MG63 (cell line): ENCODE data around the gene LRPAP1. TPM values are rescaled to one million over a fixed set of nuclear protein-coding genes. Genes with fewer than 3 reads are reported as not detected.
"Not testable (repeated sequence)": the region's sequence is repeated elsewhere in the genome, so short reads cannot be mapped to it uniquely, and the experiment has no call there.

Experiments used
- DNase-seq: peaks from one replicate; pipeline ENCODE4 v3.0.0-alpha.2; 2020
- H3K27me3 ChIP-seq: fragments of 250-450 bp; sonication (Bioruptor Pico); 2 replicates; pipeline ENCODE4 v1.5.1; 2020; ENCODE audit warnings: mild to moderate bottlenecking, moderate library complexity
- H3K36me3 ChIP-seq: fragments of 250-450 bp; sonication (Bioruptor Pico); 2 replicates; pipeline ENCODE4 v1.5.1; 2020; ENCODE audit warnings: mild to moderate bottlenecking, moderate library complexity
- H3K4me3 ChIP-seq: fragments of 250-450 bp; sonication (Bioruptor Pico); 2 replicates; pipeline ENCODE4 v1.5.1; 2020; ENCODE audit warnings: mild to moderate bottlenecking, moderate library complexity
- H3K9me3 ChIP-seq: fragments of 250-450 bp; sonication (Bioruptor Pico); 2 replicates; pipeline ENCODE4 v1.5.1; 2020; ENCODE audit warnings: mild to moderate bottlenecking, moderate library complexity
- total RNA-seq: library from RNA; depleted of rRNA; stranded (reverse); fragments of >200 nt; shearing (Covaris generic); gene quantifications from 2 replicates; pipeline ENCODE4 v1.2.3, GENCODE V29; 2014; ENCODE audit warnings: low replicate concordance; rRNA removed

Gene LRPAP1, protein sequence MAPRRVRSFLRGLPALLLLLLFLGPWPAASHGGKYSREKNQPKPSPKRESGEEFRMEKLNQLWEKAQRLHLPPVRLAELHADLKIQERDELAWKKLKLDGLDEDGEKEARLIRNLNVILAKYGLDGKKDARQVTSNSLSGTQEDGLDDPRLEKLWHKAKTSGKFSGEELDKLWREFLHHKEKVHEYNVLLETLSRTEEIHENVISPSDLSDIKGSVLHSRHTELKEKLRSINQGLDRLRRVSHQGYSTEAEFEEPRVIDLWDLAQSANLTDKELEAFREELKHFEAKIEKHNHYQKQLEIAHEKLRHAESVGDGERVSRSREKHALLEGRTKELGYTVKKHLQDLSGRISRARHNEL
- total RNA-seq = 82.3 and 181 TPM in 2 replicates

DNA sequence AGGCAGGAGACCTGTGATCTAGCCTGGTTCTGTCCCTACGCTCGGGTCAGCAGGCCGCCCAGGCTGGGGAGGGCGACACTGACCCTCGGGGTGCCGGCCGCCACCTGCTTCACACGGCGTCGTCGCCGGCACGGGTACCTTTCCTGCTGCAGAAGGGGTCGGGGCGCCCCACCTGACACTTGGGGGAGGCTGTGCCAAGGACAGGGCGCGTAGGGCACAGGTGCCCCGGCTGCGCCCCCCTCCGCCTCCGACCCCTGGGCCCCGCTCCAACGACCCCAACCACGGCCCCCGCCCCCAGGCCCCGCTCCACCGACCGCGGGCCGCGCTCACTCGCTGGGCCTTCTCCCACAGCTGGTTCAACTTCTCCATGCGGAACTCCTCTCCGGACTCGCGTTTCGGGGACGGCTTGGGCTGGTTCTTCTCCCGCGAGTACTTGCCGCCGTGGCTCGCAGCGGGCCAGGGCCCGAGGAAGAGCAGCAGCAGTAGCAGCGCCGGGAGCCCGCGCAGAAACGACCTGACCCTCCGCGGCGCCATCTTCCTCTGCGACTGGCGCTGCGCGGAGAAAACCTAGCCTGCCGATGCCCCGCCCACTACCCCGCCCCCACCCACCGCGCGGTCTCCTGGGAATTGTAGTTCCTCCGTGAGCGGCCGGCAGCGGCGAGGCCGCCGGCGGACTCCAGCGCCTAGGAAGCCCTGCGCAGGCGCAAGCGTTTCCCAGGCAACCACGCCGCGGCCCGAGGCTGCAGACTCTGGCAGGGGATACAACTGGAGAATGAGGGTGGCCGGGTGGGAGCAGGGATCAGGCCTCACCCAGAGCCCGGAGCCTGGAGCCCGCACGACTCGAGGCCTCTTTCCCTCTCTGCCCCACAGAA lies at the start of gene LRPAP1:
LRPAP1 (minus strand) TSS at position 544 of the 872 bp plus-strand sequence; CDS start at position 534, 10 bp downstream.
- Histone ChIP-seq H3K27me3 (no peaks in the 10 kb centered on the region), H3K4me3 (peak within 1 kb of the TSS; percentile 78), H3K9me3 (no peaks in the 10 kb centered on the region), H3K36me3 (no peaks in the 10 kb centered on the region)
- DNase-seq = peak; percentile 68

DNA sequence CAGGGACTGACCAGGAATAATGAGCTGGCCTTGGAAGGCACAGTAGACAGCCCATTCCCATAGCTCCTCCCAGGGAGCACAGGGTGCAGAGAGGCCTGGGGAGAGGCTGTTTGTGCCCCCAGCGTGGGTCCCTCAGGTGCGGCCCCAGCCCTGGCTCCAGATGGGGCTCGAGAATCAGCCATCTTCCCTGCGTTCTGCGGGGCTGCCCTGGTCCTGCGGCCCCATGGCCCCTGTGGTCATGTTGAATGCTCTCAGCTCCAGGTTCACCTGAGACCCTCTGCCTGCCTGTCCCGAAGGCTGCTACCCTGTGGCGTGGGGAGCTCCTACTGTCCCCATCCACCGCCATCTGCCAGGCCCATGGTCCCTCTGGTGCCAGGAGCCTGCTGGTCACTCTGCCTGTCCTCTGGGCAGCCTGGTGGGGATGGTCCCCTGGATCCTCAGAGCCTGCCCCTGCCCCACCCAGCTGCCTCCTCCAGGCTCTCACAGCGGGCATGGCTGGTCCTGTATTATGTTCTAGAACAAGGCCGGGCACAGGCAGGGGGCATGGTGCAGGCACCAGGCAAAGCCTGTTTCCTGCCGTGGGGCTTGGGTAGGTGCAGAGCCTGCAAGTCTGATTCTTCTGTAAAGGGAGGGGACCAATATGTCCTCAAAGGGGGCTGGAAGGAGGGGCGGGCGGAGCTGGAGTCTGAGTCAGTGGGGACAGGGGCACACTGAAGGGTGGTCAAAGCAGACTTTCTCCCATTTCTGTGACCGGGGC lies 49.3 kb upstream of the LRPAP1 start:
- H3K9me3 ChIP-seq, H3K27me3 ChIP-seq, H3K36me3 ChIP-seq, H3K4me3 ChIP-seq, DNase-seq: not testable (repeated sequence)

DNA sequence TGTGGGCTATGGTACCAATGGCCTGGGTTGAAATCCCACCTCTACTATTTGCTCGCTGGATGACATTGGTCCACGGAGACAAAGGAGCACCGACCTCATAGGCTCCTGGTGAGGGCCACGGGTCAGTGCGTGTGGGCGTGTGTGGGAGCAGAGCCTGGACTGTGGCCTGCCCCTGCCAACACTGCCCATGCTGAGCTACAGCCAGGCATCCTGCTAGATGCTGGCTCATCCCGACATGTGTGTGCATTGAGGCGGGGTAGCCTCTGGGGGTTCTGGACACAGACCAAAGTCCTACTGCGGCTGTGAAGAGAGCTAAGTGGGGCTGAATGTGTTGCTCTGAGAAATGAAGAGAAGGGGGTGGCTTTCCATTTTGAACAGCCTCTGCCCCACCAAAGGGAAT lies 48.6 kb upstream of the LRPAP1 start:
- H3K27me3 ChIP-seq, H3K36me3 ChIP-seq, H3K9me3 ChIP-seq, DNase-seq, H3K4me3 ChIP-seq: not testable (repeated sequence)

DNA sequence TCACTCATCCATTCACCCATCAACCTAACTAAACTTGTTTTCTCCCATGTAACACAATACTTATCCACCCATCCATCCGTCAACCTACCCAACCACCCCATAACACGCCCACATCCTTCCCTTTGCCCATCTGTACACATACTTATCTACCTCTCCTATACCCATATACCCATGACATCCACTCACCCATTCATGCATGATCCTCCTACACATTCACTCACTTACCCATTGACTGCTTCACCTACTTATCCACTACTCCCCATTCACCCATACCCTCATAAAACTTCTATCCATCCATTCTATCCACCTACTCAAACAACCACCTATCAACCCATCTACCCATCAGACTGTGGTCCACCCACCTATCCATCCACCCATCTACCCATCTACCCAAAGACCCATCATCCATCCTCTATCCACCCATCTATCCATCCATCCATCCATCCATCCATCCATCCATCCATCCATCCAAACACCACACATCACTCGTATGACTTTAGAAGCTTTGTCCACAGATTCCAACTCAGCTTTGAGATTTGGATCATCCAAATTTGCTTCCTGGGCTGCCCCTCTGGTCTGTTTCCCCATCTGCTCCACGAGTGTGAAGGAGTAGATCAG lies 46.4 kb upstream of the LRPAP1 start:
- H3K27me3 ChIP-seq, DNase-seq, H3K4me3 ChIP-seq, H3K36me3 ChIP-seq, H3K9me3 ChIP-seq: not testable (repeated sequence)

DNA sequence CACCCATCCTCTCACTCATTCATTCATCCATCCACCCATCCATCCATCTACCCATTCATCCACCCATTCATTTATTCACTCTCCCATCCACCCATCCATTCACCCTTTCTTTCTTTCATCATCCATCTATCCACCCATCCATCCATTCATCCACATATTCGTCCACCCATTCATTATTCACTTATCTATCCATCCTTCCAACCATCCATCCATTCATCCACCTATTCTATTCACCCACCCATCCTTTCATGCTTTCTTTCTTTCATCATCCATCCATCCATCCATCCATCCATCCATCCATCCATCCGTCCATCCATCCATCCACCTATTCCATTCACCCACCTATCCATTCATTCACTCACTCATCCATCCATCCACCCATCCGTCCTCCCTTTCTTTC lies 45.8 kb upstream of the LRPAP1 start:
- not testable (repeated sequence) for H3K9me3 ChIP-seq, H3K27me3 ChIP-seq, H3K36me3 ChIP-seq, H3K4me3 ChIP-seq, DNase-seq

DNA sequence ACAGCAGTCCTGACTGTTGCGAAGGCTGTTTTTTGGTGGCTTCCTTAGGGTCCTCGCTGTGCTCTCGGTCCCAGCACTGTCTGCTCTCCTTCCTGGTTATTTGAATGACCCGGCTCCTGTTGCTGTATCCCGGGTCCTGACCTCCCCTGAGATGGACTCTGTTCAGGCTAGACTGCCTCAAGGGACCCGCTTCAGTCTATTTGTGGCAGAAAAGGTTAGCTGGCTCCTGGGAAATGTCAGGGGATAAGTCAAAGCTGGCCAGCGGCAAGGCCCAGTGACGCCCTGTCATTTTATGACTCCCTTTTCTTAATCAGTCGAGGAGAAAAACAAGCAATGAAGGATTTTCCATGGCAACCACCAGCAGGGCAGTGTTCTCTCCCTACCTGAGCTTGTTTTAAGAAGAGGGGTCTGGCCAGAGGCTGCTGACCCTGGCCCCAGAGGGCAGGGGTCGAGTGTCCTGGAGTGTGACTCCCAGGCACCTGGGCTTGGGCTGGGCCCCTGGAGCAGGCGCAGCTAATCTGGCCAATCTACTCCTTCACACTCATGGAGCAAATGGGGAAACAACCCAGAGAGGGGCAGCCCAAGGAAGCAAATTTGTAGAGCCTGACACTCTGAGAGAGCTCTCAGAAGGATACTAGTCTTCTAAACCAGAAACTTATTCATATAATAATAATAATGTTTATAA lies 45.1 kb upstream of the LRPAP1 start:
- H3K27me3 ChIP-seq, DNase-seq, H3K36me3 ChIP-seq: not testable (repeated sequence)

DNA sequence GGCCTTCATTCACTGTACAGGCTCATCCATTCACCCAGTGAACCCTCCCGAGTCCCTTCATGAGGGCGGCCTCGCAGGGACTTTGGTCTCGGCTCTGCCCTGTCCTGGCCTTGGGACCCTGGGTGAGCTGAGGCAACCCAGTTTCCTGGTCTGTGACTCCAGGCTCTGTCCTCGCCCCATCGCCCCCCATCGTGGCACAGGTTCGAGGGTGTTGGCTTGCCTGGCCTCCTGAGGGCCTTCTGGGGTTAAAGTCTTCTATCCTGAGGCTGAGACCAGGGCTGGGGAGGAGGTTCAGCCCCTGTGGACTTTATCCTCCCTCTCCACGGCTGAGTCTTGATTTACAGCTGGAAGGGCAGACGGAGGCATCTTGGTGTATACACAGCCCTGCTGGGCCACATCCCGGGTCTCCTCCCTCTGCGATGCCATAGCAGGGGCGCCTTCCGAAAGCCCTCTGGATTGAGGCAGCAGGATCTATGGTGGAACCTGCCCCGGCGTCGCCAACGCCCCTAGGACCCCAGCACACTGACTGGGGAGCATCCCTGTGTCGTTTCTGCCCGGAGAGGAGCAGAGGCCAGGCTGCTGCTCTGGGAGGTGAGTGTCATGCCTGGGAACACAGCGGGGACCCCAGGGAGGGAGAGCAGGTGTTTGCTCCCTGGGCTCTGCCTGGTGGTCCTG lies 44.4 kb upstream of the LRPAP1 start:
- not testable (repeated sequence) for H3K4me3 ChIP-seq, H3K9me3 ChIP-seq, H3K36me3 ChIP-seq, DNase-seq, H3K27me3 ChIP-seq

More for the DNA sequence above, 45.1 kb upstream of the LRPAP1 start:
- not testable (repeated sequence) for H3K9me3 ChIP-seq, H3K4me3 ChIP-seq

DNA sequence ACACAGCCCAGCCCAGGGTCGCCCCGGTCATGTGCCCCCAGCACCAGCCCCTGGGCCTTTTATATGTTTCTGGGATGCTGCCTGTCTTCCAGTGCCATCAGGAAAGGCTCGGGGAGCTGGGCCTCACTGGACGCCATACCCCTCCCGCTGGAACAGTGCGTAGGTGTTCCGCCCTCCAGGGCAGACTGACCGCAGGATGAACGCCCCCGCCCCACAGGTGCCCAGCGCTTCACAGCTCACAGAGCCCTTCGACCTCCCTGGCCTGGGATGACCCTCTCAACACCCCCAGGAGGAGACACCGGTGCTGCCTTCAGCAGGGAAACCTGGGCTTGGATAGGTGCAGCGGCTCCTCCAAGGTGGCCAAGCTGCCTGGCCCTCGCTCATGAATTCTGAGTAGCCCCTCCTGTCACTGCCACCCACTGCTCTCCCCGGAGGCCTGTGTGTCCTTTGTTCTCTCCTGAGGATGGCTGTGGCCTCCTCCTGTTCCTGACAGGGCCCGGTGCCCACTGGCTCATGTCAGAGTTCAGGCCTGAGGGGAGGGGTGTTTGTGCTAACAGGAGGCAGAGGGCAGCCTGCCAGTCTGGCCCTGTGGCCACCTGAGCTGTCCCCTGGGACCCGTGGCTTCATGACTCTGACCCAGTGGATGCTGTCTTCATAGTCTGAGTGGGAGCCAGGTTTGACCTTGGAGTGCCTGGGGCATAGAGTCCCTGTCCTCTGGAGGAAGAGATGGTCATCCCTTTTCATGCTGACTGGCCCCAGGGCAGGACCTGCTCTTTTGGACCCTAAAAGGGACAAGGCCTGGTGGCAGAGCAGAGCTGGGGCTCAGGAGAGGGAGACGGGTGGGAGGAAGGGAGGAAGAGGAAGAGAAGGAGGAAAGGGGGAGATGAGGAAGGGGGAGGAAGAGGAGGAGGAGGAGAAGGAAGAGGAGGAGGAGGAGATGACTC lies 43.5 kb upstream of the LRPAP1 start:
- H3K4me3 ChIP-seq, DNase-seq, H3K9me3 ChIP-seq, H3K27me3 ChIP-seq, H3K36me3 ChIP-seq: not testable (repeated sequence)

DNA sequence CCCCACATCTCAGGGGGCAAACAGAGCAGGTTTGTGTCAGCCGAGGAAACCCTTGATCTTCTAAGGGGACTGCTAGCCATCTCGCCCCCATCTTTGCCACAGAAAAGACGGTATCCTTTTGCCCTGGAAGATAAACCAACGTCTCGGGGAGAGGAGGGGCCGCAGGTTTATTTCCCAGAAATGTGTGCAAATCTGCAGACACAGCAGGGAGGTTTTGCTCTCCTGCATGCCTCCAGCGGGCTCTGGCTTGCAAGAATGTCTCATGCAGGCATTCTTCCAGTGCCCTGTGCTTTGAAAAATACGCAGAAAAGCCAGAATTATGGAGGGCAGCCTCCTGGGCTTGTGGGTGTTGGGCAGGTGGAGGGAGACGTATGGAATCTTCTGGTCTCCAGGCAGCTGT lies 42.6 kb upstream of the LRPAP1 start:
- not testable (repeated sequence) for H3K9me3 ChIP-seq, H3K4me3 ChIP-seq, H3K36me3 ChIP-seq, DNase-seq, H3K27me3 ChIP-seq

DNA sequence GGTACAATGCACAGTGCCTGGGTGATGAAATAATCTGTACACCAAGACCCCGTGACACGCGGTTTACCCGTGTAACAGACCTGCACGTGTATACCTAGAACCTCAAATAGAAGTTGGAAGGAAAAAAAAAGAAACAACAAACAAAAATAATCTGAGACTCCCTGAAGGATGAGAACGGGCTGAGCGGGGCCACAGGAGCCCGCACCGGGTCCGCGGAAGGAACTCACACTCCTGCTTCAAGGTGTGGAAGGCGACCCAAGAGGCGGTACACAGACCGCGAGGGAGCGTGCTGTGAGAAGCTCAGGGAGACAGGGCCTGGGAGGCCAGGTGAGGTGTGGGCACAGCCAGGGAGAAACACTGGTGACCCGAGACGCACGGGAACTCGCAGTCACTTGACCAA lies 42.1 kb upstream of the LRPAP1 start:
- not testable (repeated sequence) for H3K27me3 ChIP-seq, H3K9me3 ChIP-seq, H3K4me3 ChIP-seq, H3K36me3 ChIP-seq, DNase-seq

DNA sequence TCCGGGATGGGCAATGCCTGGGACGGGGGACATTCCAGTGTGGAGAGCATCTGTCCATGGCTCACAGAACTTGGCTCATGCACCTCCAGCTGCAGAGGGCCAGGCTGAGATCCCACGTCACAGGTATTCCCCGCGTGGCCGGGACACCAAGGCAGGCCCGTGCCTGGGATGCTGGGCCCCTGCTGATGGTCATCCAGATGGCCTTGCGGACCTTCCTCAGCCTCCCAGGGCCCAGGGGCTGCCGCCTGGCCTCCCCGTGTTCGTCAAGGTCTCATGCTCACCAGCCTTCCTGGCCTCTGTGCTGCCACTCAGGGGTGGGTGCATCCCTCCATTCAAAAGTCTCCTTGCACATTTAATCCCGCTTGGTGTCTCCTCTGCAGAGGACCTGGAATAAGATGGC lies 40.9 kb upstream of the LRPAP1 start:
- no peaks in the 10 kb centered on the region for H3K9me3 ChIP-seq
- H3K4me3 ChIP-seq = no peak overlapping the region
- no peaks in the 10 kb centered on the region for H3K36me3 ChIP-seq
- H3K27me3 ChIP-seq = no peaks in the 10 kb centered on the region
- DNase-seq = no peak

DNA sequence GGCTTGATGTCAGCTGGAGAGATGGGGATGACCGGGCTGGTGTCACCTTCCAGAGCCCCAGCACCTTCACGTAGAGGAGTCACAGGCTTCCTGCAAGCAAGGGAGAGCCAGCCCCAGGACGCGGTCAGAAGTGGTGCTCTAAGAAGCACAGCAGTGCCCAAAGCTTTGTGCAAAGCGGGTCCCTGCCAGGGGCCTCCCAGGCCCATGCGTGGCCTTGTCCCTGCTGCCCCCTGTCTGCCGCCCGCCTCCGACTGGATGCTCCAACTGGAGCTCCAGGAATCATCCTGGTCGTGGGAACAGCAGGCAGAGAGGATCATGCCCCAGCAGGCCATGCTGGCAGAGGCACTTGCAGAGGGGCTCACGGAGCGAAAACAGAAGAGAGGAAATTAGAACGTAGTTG lies 40.1 kb upstream of the LRPAP1 start:
- H3K9me3 ChIP-seq = no peaks in the 10 kb centered on the region
- DNase-seq = no peak
- H3K36me3 ChIP-seq = no peaks in the 10 kb centered on the region
- no peaks in the 10 kb centered on the region for H3K27me3 ChIP-seq
- H3K4me3 ChIP-seq = no peak overlapping the region

DNA sequence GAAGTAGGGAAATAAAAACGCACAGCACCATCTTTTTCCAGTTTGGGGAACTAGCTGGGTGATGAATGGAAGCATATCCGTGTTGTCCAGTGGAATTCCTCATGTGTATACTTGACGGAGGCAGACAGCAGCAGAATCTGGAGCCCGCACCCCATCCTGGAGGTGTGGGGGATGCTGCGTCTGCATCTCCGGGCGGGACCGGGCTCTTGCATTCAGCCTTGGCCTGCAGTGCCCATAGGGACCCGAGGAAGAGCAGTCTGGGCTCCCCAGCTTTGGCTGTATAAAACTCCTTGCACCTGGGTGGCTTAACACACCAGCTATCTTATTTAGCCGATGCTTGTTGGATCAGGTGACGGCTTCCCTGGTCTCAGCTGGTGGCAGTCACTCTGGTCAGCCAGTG lies 39.7 kb upstream of the LRPAP1 start:
- no peaks in the 10 kb centered on the region for H3K36me3 ChIP-seq
- H3K27me3 ChIP-seq = no peaks in the 10 kb centered on the region
- no peak for DNase-seq
- no peaks in the 10 kb centered on the region for H3K9me3 ChIP-seq
- no peak overlapping the region for H3K4me3 ChIP-seq

DNA sequence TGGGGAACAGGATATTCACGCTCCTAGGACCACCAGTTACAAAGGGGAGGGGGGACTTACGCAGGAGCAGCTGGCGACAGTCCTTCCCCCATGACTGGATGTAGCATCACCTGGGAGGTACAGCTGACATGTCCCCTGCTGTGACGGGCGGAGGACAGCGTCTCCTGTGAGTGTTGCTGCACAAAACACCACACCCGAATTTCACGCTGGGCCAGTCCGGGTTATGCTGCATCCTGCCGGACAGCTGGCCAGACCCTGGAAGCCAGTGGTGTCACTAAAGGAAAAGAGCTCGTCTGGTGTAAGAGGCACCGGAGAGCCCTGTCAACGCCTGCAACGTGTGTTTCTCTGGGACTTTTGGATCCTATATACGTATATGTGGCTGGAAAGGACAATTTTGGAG lies 38.7 kb upstream of the LRPAP1 start:
- H3K36me3 ChIP-seq, H3K4me3 ChIP-seq, H3K27me3 ChIP-seq, DNase-seq, H3K9me3 ChIP-seq: not testable (repeated sequence)

DNA sequence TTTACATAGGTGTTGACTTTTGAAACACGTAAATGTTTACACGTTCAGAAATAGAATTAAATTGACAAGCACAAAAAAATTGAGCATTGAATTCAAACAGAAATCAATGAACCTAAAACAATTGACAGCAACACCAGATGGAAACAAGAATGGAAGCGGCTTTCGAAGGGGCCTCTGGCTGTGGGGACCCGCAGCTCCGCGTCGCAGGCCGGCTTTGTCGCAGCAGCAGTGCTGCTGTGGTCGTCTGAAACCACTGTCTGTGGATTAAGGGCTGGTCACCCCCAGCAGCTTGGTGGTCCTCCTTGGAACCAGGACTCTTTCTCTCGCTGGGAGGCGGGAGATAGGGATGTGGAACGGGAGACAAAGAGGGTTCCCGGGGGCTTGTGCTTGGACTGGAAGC lies 37.4 kb upstream of the LRPAP1 start:
- DNase-seq, H3K27me3 ChIP-seq, H3K9me3 ChIP-seq, H3K4me3 ChIP-seq, H3K36me3 ChIP-seq: not testable (repeated sequence)
